ENCODE measurements around the gene LRRC34. TPM values are rescaled to one million over a fixed set of nuclear protein-coding genes. Genes with fewer than 3 reads are reported as not detected.

LRRC34 gene, protein sequence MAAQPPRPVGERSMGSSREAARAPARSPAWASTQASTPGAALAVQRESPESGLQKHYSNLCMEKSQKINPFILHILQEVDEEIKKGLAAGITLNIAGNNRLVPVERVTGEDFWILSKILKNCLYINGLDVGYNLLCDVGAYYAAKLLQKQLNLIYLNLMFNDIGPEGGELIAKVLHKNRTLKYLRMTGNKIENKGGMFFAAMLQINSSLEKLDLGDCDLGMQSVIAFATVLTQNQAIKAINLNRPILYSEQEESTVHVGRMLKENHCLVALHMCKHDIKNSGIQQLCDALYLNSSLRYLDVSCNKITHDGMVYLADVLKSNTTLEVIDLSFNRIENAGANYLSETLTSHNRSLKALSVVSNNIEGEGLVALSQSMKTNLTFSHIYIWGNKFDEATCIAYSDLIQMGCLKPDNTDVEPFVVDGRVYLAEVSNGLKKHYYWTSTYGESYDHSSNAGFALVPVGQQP
- total RNA-seq, result 1 to 10 TPM in 2 of 3 donors, under 1 TPM in 1; 0.35 to 1.2 (median 1.0) TPM

DNA sequence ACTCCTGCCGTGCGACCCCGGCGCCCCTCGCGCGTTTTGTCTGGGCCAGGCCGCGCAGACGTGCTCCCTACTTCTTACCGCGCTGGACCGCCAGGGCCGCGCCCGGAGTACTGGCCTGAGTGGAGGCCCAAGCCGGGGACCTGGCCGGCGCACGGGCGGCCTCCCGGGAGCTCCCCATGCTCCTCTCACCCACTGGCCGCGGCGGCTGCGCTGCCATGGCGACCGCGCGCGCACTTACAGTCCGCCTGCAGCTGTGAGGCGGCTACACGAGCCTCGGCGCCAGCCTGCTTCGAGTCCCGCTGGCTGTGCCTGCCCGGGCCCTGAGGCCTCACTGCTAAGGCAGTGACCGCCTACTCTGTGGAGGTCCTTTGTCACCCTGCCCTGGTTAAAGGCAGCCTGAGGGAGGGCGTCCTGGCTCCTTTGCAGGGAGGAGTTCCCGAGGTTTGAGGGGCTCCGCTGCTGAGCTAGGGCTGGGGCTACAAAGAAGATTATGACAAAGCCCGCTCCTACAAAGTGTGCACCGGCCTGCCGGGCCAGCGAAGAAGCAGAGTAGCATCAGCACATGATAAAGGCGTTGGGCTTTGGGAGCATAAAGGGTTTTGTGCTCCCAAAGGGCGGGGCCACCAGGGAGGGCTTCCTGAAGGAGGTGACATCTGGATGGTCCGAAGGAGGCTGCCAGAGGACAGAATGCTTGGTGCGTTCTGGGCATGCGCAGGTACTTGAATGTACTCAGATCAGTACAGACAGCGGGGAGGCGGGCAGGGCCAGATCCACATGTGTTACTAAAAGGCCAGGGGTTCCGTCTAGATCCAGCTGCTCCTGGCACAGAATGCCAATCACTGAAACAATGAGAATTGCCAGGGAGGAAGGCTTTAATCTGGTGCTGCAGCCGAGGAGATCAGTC lies at the start of gene LRRC34, which contains the start of gene LRRIQ4:
Gene LRRC34, minus strand, starts transcription at position 573 of the 904 bp plus-strand sequence. Its CDS starts 356 bp downstream, at position 217.
Gene LRRIQ4, plus strand, starts transcription at position 539 of the 904 bp plus-strand sequence. CDS start 9,052 bp downstream, outside the sequence.
- DNase-seq (peak; percentile 58), ATAC-seq (peak; percentile 71 to 78)
- Mint-ChIP-seq H3K4me3 (peak within 1 kb of the TSS; percentile 78), H3K27me3 (ENCODE audit: low read depth) (peaks cover 10% of the 10 kb centered on the region), H3K4me1 (ENCODE audit: low read depth) (peaks cover 26% of the 10 kb centered on the region), H3K9me3 (peaks cover 13% of the 10 kb centered on the region), H3K36me3 (ENCODE audit: insufficient read depth) (no peaks in the 10 kb centered on the region)

DNA sequence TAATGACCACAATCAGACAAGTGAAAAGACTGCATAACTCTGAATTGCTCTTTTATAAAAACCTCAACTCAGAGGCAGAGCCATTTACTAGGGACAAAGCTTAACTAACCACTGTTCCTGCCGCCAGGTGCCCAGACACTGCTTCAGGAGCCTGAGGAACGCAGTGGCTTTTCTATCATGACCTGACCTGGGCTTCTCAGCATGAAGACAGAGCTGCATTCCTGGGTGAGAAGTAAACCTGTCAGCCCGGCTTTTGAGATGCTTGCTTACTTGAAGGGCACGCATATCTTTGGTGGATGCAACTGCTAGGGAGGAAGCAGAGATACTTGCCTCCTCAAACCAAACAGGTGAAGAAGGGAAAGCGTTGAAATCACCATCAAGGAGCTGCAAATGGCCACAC lies 49.2 kb upstream of the LRRC34 start:
- no peaks in the 10 kb centered on the region for H3K36me3 Mint-ChIP-seq (ENCODE audit: insufficient read depth)
- peaks cover 22% of the 10 kb centered on the region for H3K4me1 Mint-ChIP-seq (ENCODE audit: low read depth)
- H3K27me3 Mint-ChIP-seq (ENCODE audit: low read depth), result peaks cover 12% of the 10 kb centered on the region
- ATAC-seq (no peak), DNase-seq (no peak)
- H3K4me3 Mint-ChIP-seq, result no peak overlapping the region
- H3K9me3 Mint-ChIP-seq, result no peaks in the 10 kb centered on the region

DNA sequence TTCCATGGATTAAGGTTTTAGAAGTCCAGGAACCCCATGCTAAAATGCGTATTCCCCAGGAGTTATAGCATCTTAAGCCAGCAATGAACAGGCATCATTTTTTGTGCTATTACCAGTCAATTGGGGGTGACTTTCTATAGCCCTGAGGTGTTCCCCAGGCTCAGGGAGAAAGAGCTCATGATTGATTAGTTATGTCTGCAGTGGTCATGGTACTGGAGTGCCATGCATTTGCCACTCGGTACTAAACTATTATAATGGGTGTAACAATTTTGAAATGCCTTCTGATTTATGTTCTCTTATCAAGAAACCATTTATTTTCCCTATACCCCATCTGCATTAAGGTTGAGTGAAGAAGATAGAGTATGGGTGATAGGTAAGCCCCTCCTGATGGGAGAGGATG lies 45.1 kb upstream of the LRRC34 start:
- Mint-ChIP-seq H3K4me1 (ENCODE audit: low read depth) (no peaks in the 10 kb centered on the region), H3K36me3 (ENCODE audit: insufficient read depth) (no peaks in the 10 kb centered on the region), H3K27me3 (ENCODE audit: low read depth) (peaks cover 14% of the 10 kb centered on the region), H3K4me3 (no peak overlapping the region), H3K9me3 (no peaks in the 10 kb centered on the region)
- no peak for DNase-seq
- ATAC-seq, result no peak

DNA sequence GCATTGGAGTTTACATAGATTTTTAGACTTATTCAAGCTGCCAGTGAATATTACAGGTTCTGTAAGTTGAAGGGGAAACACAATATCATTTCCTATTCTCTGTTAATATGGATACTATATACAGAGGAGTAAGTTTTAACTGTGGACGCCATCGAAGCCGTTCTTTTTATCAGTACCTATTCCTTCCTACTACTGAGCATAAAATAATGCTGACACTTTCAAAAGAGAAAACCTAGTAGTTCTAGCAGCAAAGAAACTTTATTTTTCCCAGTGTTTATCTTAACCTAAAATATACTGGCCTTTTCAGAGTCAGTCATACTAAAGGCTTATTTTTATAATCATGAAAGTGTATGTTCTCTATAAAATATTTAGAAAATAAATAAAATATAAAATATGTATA lies 42.8 kb upstream of the LRRC34 start:
- Mint-ChIP-seq H3K36me3 (ENCODE audit: insufficient read depth) (no peaks in the 10 kb centered on the region), H3K4me3 (no peak overlapping the region), H3K9me3 (no peaks in the 10 kb centered on the region), H3K27me3 (ENCODE audit: low read depth) (peaks cover 15% of the 10 kb centered on the region), H3K4me1 (ENCODE audit: low read depth) (no peaks in the 10 kb centered on the region)
- ATAC-seq (no peak), DNase-seq (no peak)

DNA sequence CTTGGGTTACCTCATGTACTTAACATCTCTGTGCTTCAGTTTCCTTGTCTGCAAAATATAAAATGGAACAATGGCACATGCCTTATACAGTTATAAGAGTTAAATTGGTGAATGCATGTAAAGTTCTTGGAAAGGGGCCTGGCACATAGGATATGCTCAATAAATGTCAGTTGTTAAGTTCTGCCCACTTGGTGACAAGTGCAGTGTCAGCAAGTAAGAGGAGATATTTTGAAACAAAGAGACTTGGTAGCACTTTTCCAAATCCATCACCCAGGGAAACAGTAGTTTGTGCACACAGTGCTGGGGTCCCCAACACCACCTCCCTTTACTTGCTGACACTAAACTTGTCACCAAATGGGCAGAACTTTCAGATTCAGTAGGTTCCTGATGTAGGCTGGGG lies 37.9 kb upstream of the LRRC34 start:
- DNase-seq (no peak), ATAC-seq (no peak)
- H3K4me1 Mint-ChIP-seq (ENCODE audit: low read depth), result no peaks in the 10 kb centered on the region
- H3K4me3 Mint-ChIP-seq, result no peak overlapping the region
- peaks cover 13% of the 10 kb centered on the region for H3K27me3 Mint-ChIP-seq (ENCODE audit: low read depth)
- no peaks in the 10 kb centered on the region for H3K9me3 Mint-ChIP-seq
- no peaks in the 10 kb centered on the region for H3K36me3 Mint-ChIP-seq (ENCODE audit: insufficient read depth)

DNA sequence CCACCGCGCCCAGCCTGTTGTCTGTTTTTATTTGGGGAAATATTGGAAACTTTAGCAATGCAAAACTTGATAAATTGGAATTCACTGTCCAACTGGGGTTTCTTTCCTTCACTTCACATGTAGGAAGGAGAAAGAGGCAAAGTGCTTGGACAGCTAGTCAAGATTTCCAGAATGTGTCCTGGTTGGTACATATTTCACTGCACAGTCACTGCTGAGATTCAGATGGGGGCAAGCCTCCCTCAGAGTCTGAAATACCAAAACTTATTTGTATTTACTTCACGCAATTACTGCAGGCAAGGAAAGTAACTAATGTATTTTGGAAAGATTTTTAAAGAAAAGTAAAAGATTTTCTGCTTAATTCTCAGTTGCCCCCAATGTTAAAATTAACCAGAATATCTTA lies 36.0 kb upstream of the LRRC34 start:
- no peak overlapping the region for H3K4me3 Mint-ChIP-seq
- no peaks in the 10 kb centered on the region for H3K4me1 Mint-ChIP-seq (ENCODE audit: low read depth)
- ATAC-seq (no peak), DNase-seq (no peak)
- H3K27me3 Mint-ChIP-seq (ENCODE audit: low read depth), result peaks cover 17% of the 10 kb centered on the region
- no peaks in the 10 kb centered on the region for H3K9me3 Mint-ChIP-seq
- H3K36me3 Mint-ChIP-seq (ENCODE audit: insufficient read depth), result no peaks in the 10 kb centered on the region

DNA sequence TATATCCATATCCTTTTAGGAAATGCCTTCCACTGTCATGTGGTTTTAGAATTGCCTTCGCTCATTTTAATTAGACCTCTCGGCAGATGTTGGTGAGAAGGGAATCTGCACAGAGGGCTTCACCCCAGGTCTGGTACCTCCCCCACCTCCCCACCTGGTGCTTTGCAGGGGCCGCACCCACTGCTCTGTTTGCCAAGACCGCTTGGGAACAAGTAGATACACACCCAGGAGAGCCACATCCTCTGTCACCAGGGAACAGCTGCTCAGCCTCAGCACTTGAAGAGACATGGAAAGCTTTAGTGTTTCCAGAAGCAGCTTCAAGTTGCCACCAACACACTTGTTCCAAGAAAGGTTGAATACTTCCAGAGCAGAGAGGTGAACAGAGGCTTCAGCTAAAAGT lies 35.2 kb upstream of the LRRC34 start:
- ATAC-seq (no peak), DNase-seq (no peak)
- Mint-ChIP-seq H3K4me1 (ENCODE audit: low read depth) (no peaks in the 10 kb centered on the region), H3K4me3 (no peak overlapping the region), H3K36me3 (ENCODE audit: insufficient read depth) (no peaks in the 10 kb centered on the region), H3K27me3 (ENCODE audit: low read depth) (peaks cover 12% of the 10 kb centered on the region), H3K9me3 (no peaks in the 10 kb centered on the region)

DNA sequence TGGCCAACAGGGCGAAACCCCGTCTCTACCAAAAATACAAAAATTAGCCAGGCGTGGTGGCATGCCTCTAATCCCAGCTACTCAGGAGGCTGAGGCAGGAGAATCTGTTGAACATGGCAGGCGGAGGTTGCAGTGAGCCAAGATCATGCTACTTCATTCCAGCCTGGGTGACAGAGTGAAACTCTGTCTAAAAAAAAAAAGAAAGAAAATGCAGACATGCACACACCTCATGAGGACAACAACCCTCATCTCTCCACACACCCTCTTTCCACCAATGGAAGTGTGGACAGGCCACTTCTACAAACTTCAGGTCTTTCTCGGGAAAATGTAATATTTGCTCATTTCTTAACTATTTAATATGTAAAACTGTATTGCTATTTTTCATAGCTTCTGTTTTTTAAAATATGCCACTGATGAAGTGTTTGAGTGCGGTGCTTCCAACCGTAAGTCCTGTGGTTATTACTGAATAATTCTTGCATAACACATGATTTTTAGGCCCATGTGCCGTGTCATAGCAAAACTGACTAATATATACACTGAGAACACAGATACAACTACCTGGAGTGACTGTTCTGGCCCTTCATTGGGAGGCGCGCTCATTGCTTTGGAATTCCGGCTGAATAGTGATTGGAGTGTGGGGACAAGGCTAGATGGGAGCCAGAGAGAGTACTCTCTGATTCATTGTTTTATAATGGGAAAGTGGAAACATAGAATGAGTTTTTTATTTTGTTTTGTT lies 33.9 kb upstream of the LRRC34 start:
- no peak for ATAC-seq

DNA sequence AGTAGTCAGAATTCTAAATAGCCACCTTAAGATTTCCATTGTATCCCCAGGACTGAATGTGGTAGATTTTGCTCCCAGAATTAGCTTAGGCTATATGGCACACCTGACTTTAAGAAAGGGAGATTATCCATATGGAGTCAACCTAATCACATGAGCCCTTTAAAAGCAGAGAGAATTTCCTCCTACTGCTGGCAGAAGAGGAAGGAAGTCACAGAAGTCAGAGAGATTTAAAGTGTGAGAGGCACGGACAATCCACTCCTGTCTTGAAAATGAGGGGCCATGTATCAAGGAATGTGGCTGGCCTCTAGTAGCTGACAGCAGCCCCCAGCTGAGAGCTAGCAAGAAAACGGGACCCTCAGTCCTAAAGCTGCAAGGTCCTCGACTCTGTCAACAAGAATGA lies 30.3 kb upstream of the LRRC34 start:
- H3K4me1 Mint-ChIP-seq (ENCODE audit: low read depth), result no peaks in the 10 kb centered on the region
- H3K4me3 Mint-ChIP-seq, result no peak overlapping the region
- H3K27me3 Mint-ChIP-seq (ENCODE audit: low read depth), result peaks cover 16% of the 10 kb centered on the region
- DNase-seq (no peak), ATAC-seq (no peak)
- no peaks in the 10 kb centered on the region for H3K36me3 Mint-ChIP-seq (ENCODE audit: insufficient read depth)
- H3K9me3 Mint-ChIP-seq, result no peaks in the 10 kb centered on the region

More for the DNA sequence above, 33.9 kb upstream of the LRRC34 start:
- Mint-ChIP-seq H3K4me1 (ENCODE audit: low read depth) (no peaks in the 10 kb centered on the region), H3K36me3 (ENCODE audit: insufficient read depth) (no peaks in the 10 kb centered on the region), H3K4me3 (no peak overlapping the region), H3K27me3 (ENCODE audit: low read depth) (peaks cover 12% of the 10 kb centered on the region), H3K9me3 (no peaks in the 10 kb centered on the region)
- DNase-seq, result no peak

DNA sequence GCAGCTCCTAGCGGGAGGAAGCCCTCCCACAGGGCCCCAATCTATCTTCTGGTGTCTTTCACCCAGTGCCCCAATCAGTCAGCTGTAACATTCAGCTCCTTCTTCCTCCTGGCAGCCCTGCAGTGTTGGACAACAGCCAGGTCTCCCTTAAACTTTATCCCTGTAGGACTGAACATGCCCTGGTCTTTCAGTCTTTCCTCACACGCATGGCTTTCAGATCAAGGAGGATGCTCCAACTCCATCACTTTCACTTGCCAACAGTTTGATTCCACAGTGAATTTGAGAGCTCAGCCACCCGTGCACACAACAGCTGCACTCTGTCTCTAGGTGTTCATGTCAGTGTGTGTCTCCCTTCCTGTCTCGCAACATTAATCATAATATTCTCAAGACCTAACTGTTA lies 28.5 kb upstream of the LRRC34 start:
- H3K27me3 Mint-ChIP-seq (ENCODE audit: low read depth), result peaks cover 14% of the 10 kb centered on the region
- H3K9me3 Mint-ChIP-seq, result no peaks in the 10 kb centered on the region
- H3K4me3 Mint-ChIP-seq, result no peak overlapping the region
- no peaks in the 10 kb centered on the region for H3K4me1 Mint-ChIP-seq (ENCODE audit: low read depth)
- no peaks in the 10 kb centered on the region for H3K36me3 Mint-ChIP-seq (ENCODE audit: insufficient read depth)
- no peak for ATAC-seq
- DNase-seq, result no peak

DNA sequence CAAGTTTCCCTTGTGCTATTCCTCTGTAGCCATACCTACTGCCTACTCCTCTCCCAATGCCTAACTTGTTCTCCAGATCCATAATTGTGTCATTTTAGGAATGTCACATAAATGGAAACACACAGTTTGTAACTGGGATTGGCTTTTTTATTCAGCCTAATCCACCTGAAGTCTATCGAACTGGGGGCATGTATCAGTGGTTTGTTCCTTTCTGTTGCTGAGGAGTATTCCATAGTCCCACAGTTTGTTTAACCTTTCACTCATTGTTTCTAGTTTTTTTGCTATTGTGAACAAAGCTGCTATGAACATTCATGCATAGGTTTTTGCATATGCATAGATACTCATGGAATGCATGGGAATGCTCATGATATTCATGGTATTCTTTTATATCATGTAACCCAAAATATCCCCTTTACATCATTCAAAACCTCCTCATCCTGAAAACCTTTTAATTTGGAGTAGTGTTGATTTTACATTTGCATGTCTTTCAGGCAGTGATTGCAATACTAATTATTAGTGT lies 25.9 kb upstream of the LRRC34 start:
- DNase-seq (no peak), ATAC-seq (no peak)
- Mint-ChIP-seq H3K27me3 (ENCODE audit: low read depth) (peaks cover 9% of the 10 kb centered on the region), H3K9me3 (no peaks in the 10 kb centered on the region), H3K4me1 (ENCODE audit: low read depth) (no peaks in the 10 kb centered on the region), H3K36me3 (ENCODE audit: insufficient read depth) (no peaks in the 10 kb centered on the region), H3K4me3 (no peak overlapping the region)

DNA sequence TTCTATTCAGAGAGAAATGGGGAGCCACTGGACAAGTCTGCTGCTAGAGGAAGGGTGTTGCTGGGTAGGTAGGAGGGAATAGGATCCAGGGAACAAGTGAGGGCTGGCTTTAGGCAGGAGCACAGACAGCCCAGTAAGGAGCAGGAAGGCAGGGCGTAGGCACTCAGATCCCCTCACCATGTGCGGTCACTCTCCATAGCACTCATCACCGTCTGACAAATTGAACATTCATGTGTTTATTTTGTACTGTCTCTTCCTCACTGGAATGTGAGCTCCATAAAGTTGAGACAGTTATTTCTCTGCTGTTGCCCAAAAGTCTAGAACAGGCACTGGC lies 24.2 kb upstream of the LRRC34 start:
- Mint-ChIP-seq H3K9me3 (no peaks in the 10 kb centered on the region), H3K4me1 (ENCODE audit: low read depth) (no peaks in the 10 kb centered on the region), H3K36me3 (ENCODE audit: insufficient read depth) (no peaks in the 10 kb centered on the region), H3K27me3 (ENCODE audit: low read depth) (peaks cover 9% of the 10 kb centered on the region), H3K4me3 (no peak overlapping the region)
- DNase-seq (no peak), ATAC-seq (no peak)

DNA sequence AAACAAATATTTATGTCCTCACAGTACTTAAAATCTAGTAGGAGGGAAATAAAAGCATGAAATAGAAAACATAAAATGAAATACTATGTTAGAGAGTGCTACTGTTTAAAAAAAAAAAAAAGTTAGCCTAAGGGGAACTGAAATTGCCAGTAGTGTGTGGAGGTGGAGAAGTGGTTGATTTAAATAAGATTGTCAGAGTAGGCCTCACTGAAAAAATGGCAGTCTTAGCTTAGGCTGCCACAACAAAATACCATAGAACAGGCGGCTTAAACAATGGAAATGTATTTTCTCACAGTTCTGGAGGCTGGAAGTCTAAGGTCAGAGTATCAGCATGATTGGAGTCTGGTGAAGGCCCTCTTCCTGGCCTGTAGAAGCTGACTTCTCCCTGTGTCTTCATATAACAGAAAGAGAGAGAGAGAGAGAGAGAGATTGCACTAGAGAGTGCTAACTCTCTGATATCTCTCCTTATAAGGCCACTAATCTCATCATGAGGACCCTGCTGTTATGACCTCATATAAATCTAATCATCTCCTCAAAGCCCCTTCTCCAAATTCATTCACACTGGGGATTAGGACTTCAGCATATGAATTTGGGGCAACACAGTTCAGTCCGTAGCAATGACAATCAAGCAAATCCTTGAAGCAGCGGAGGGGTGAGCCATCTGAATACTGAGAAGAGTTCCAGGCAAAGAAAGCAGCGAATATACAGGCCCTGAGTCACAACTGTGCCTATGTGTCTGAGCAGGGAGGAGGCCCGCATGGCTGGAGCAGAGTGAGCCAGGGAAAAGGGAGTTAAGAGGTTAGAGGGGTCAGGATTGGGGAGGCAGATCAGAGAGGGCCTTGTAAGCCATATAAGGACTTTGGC lies 23.6 kb upstream of the LRRC34 start:
- Mint-ChIP-seq H3K9me3 (no peaks in the 10 kb centered on the region), H3K27me3 (ENCODE audit: low read depth) (peaks cover 9% of the 10 kb centered on the region), H3K36me3 (ENCODE audit: insufficient read depth) (no peaks in the 10 kb centered on the region), H3K4me3 (no peak overlapping the region), H3K4me1 (ENCODE audit: low read depth) (no peaks in the 10 kb centered on the region)
- no peak for DNase-seq
- no peak for ATAC-seq

All from activated T-cell treated with anti-CD3 and anti-CD28 coated beads, Interleukin-2, amount 50 U/mL, for 4 hours (primary cell).